K562 (cell line): ENCODE results near the gene MXI1. TPM values are rescaled to one million over a fixed set of nuclear protein-coding genes. Genes with fewer than 3 reads are reported as not detected.

Experiments used
- AFF4 ChIP-seq: sonication (generic); formaldehyde crosslinking; IDR thresholded peaks from 2 replicates; pipeline ENCODE4 v1.8.0; 2023; ENCODE audit warnings: mild to moderate bottlenecking, missing genetic modification reagents
- ATF7 ChIP-seq: fragments of 450-650 bp; IDR thresholded peaks from 2 replicates; pipeline ENCODE4 v1.7.1; 2014; ENCODE audit warnings: mild to moderate bottlenecking, moderate library complexity
- C11orf30 ChIP-seq: fragments of 450-650 bp; IDR thresholded peaks from 2 replicates; pipeline ENCODE4 v1.6.1; 2016; ENCODE audit warnings: low read depth, mild to moderate bottlenecking
- CSDE1 ChIP-seq, 2 experiments: fragments of 450-650 bp; IDR thresholded peaks; 2 replicates each; pipeline ENCODE4 v1.6.1; 2016; ENCODE audit warnings: mild to moderate bottlenecking in 1 of 2
- ELK3 ChIP-seq: fragments of 450-650 bp; formaldehyde crosslinking; IDR thresholded peaks from 2 replicates; pipeline ENCODE4 v1.4.0; 2020; ENCODE audit warnings: mild to moderate bottlenecking
- HNRNPL ChIP-seq: fragments of 200-400 bp; formaldehyde crosslinking; IDR thresholded peaks from 2 replicates; pipeline ENCODE4 v1.6.1; 2017; ENCODE audit warnings: low read depth, mild to moderate bottlenecking, low read length
- PHB2 ChIP-seq: fragments of 450-650 bp; IDR thresholded peaks from 2 replicates; pipeline ENCODE4 v1.6.1; 2017; ENCODE audit warnings: low read depth
- PRDM10 ChIP-seq: fragments of 450-650 bp; IDR thresholded peaks from 2 replicates; pipeline ENCODE4 v1.6.1; 2018; ENCODE audit not compliant: partially characterized antibody
- PRMT5 ChIP-seq: sonication (generic); formaldehyde crosslinking; IDR thresholded peaks from 2 replicates; pipeline ENCODE4 v1.5.0; 2020; ENCODE audit warnings: missing genetic modification reagents
- PTTG1 ChIP-seq: fragments of 450-650 bp; IDR thresholded peaks from 2 replicates; pipeline ENCODE4 v1.6.1; 2016; ENCODE audit warnings: low read depth, mild to moderate bottlenecking, missing genetic modification characterization, missing compliant biosample characterization
- RAD51 ChIP-seq: fragments of 450-650 bp; IDR thresholded peaks from 2 replicates; pipeline ENCODE4 v1.7.1; 2016; ENCODE audit warnings: low read depth, mild to moderate bottlenecking, borderline replicate concordance
- RBFOX2 ChIP-seq: fragments of 200-400 bp; formaldehyde crosslinking; IDR thresholded peaks from 2 replicates; pipeline ENCODE4 v1.6.1; 2017; ENCODE audit warnings: low read depth, mild to moderate bottlenecking, low read length, moderate library complexity
- SAFB ChIP-seq: fragments of 200-400 bp; formaldehyde crosslinking; IDR thresholded peaks from 2 replicates; pipeline ENCODE4 v1.6.1; 2017; ENCODE audit warnings: low read depth, low read length, borderline replicate concordance
- SLC30A9 ChIP-seq: fragments of 250-450 bp; sonication (Bioruptor Pico); IDR thresholded peaks from 2 replicates; pipeline ENCODE4 v1.8.0; 2022; ENCODE audit warnings: mild to moderate bottlenecking, moderate library complexity
- SMARCA4 ChIP-seq: fragments of 450-650 bp; IDR thresholded peaks from 2 replicates; pipeline ENCODE4 v1.6.1; 2016
- ZNF217 ChIP-seq: sonication (generic); formaldehyde crosslinking; IDR thresholded peaks from 2 replicates; pipeline ENCODE4 v1.8.0; 2022; ENCODE audit warnings: mild to moderate bottlenecking, missing genetic modification reagents
- polyA plus RNA-seq, 8 experiments: library from polyadenylated mRNA; depleted of rRNA in 4 of 8; stranded (reverse) in 5 of 8; unstranded in 3 of 8; fragments of >200 nt; fragmentation: Nextera tagmentation in 2 of 8; fragmentation: Illumina TruSeq in 1 of 8; extraction: Ambion mirVana in 2 of 8; extraction: Trizol in 1 of 8; gene quantifications; 2 replicates each; pipeline versions ENCODE4 v1.2.1 to v1.2.3, GENCODE V29; 2011 to 2014; ENCODE audit warnings: inconsistent platforms in 1 of 8, missing spikeins in 1 of 8
- total RNA-seq, 7 experiments: library from RNA; depleted of rRNA in 6 of 7; stranded (reverse); fragments of >200 nt in 6 of 7; fragmentation: Illumina TruSeq in 2 of 7; extraction: Trizol in 2 of 7; gene quantifications; 2 replicates each; pipeline versions ENCODE4 v1.2.1 to v1.2.3, GENCODE V29; 2011 to 2021; ENCODE audit warnings: low replicate concordance in 1 of 7
- TF ChIP-seq, protein P1 (sequence below), 2 experiments: fragments of 450-650 bp in 1 of 2; sonication (generic) in 1 of 2; formaldehyde crosslinking in 1 of 2; IDR thresholded peaks in 1 of 2; conservative IDR thresholded peaks in 1 of 2; 2 replicates each; pipeline versions ENCODE4 v1.6.1 to v1.8.1; 2016 to 2023; ENCODE audit warnings: mild to moderate bottlenecking in 2 of 2, moderate library complexity in 2 of 2, inconsistent platforms in 1 of 2, missing genetic modification reagents in 1 of 2
- TF ChIP-seq, protein P2 (sequence below): IDR thresholded peaks from 3 replicates; pipeline ENCODE4 v1.6.1; 2011; ENCODE audit warnings: borderline replicate concordance, mild to moderate bottlenecking; ENCODE audit not compliant: insufficient read length, insufficient read depth

MXI1 gene
- total and polyA plus RNA-seq, 9 of the 15 experiments (the other 6 are each of a cell fraction or from before 2014, with no cell fraction given): 9.1 to 23.7 (median 14.8) TPM

DNA sequence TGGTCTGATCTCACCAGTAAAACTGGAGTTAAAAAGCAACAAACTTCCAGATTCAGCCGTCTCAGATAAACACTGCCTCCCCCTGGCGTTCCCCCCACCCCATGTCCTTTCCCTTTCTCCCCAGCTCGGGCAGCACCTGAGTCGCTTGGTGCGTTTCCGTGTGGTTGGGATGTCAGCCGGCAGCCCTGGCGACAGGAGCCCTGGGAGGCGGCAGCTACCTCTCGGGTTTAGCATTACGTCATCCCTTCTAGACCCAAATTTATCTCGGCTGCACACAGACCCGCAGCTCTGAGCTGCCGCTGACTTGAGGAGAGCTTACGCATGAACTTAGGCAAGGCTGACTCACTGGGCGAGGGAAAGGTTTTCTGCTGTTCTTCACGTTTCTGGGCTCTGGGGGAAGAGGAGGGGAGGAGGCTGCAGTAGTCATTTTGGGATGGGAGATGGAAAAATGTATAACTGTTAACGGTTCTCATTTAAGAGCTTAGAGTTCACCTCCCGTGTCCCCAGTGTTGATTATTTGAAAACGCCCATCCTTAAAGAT is 14.4 kb downstream of the MXI1 start (continued):
- TF ChIP-seq RAD51 (no peak), CSDE1 (IDR thresholded peaks at IDR 0.05) (no peak), C11orf30 (0 out of 2 replicates have a peak, but pooled peaks have one; percentile 13), PRMT5 (CRISPR knock-in tag) (no peak), PTTG1 (tag) (no peak), PHB2 (no peak), PRDM10 (no peak), AFF4 (CRISPR knock-in tag) (no peak), ELK3 (CRISPR knock-in tag) (no peak), SMARCA4 (peak; percentile 83), ZNF217 (CRISPR knock-in tag) (no peak), SLC30A9 (CRISPR knock-in tag) (no peak), SAFB (no peak), ATF7 (peak; percentile 100), HNRNPL (no peak), RBFOX2 (peak; percentile 50)
- TF ChIP-seq, protein P1, sequence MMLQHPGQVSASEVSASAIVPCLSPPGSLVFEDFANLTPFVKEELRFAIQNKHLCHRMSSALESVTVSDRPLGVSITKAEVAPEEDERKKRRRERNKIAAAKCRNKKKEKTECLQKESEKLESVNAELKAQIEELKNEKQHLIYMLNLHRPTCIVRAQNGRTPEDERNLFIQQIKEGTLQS (IDR thresholded peaks at IDR 0.05): peak; percentile 100
- TF ChIP-seq, protein P1 (CRISPR knock-in tag; conservative IDR thresholded peaks at IDR 0.05): peak; percentile 90
- TF ChIP-seq, protein P2, sequence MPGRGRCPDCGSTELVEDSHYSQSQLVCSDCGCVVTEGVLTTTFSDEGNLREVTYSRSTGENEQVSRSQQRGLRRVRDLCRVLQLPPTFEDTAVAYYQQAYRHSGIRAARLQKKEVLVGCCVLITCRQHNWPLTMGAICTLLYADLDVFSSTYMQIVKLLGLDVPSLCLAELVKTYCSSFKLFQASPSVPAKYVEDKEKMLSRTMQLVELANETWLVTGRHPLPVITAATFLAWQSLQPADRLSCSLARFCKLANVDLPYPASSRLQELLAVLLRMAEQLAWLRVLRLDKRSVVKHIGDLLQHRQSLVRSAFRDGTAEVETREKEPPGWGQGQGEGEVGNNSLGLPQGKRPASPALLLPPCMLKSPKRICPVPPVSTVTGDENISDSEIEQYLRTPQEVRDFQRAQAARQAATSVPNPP: no peak
